Spleen (tissue), 11 donors: ENCODE data around the gene FAM107B. TPM values are rescaled to one million over a fixed set of nuclear protein-coding genes. Genes with fewer than 3 reads are reported as not detected.

Experiments used
- DNase-seq: peaks from one replicate; pipeline ENCODE4 v3.0.0-alpha.2; 2020
- H3K27ac ChIP-seq, 8 donors: fragments of 200-600 bp; sonication (generic) in 7 of 8; 1 replicate in 4 of 8; 2 replicates in 4 of 8; pipeline versions ENCODE4 v1.5.0 to v1.8.0; 2016 to 2021; ENCODE audit warnings: inconsistent platforms in 4 of 8, mild to moderate bottlenecking in 4 of 8, moderate library complexity in 1 of 8
- H3K27me3 ChIP-seq, 7 donors: fragments of 200-600 bp; sonication (generic) in 6 of 7; replicated peaks in 1 of 7; 1 replicate in 4 of 7; 2 replicates in 3 of 7; pipeline versions ENCODE4 v1.5.0 to v1.8.0; 2016 to 2021; ENCODE audit warnings: inconsistent platforms in 3 of 7, mild to moderate bottlenecking in 1 of 7
- H3K36me3 ChIP-seq, 6 donors: fragments of 200-600 bp; sonication (generic) in 5 of 6; 1 replicate in 4 of 6; 2 replicates in 2 of 6; pipeline versions ENCODE4 v1.5.0 to v1.8.0; 2016 to 2021; ENCODE audit warnings: inconsistent platforms in 2 of 6
- H3K4me1 ChIP-seq, 6 donors: fragments of 200-600 bp; sonication (generic) in 5 of 6; 1 replicate in 3 of 6; 2 replicates in 3 of 6; pipeline versions ENCODE4 v1.5.0 to v1.8.0; 2016 to 2021; ENCODE audit warnings: inconsistent platforms in 3 of 6
- H3K4me3 ChIP-seq, 8 donors: fragments of 200-600 bp; sonication (generic) in 7 of 8; 1 replicate in 4 of 8; 2 replicates in 4 of 8; pipeline versions ENCODE4 v1.5.0 to v1.8.0; 2016 to 2021; ENCODE audit warnings: inconsistent platforms in 4 of 8, mild to moderate bottlenecking in 4 of 8, moderate library complexity in 2 of 8
- H3K9me3 ChIP-seq, 8 donors: fragments of 200-600 bp; sonication (generic) in 7 of 8; 1 replicate in 4 of 8; 2 replicates in 4 of 8; pipeline versions ENCODE4 v1.5.0 to v1.8.0; 2016 to 2021; ENCODE audit warnings: inconsistent platforms in 4 of 8
- POLR2A ChIP-seq, 3 donors: fragments of 450-650 bp; IDR thresholded peaks; one replicate each; pipeline ENCODE4 v1.5.1; 2017; ENCODE audit warnings: antibody characterized with exemption in 3 of 3, mild to moderate bottlenecking in 1 of 3
- POLR2AphosphoS5 ChIP-seq, 3 donors: sonication (generic); formaldehyde crosslinking; IDR thresholded peaks; one replicate each; pipeline ENCODE4 v1.5.1; 2017; ENCODE audit warnings: antibody characterized with exemption in 3 of 3
- WGBS, 5 donors: extraction: QIAGEN DNeasy Blood & Tissue Kit in 3 of 5; methylation state at CpG; one replicate each; pipeline versions ENCODE4 v1.1.5 to v1.1.7; 2013 to 2018; 5-methylcytosine and 5-hydroxymethylcytosine counted together
- intact Hi-C: fragments of 100-400 bp; cut with DNase I; formaldehyde crosslinking; loops from one replicate; pipeline ENCODE4 v1.15.0; 2023; ENCODE audit warnings: low total_unique reads
- polyA plus RNA-seq, 3 donors: library from polyadenylated mRNA; stranded (reverse); fragments of 200-250 nt; gene quantifications; one replicate each; pipeline ENCODE4 v1.2.1, GENCODE V29; 2013
- total RNA-seq, 7 donors: library from RNA; depleted of rRNA in 3 of 7; stranded (reverse); fragments of >200 nt in 3 of 7; fragmentation: NEBNext Ultra II Directional in 4 of 7; extraction: Animal tissue kit (Norgen Biotek cat#: 25700) in 4 of 7; gene quantifications; one replicate each; pipeline versions ENCODE4 v1.1.0 to v1.2.1, GENCODE V29; 2016 to 2021
- TF ChIP-seq, protein P1 (sequence below), 11 experiments: fragments of 200-600 bp in 7 of 11; fragments of 450-650 bp in 4 of 11; sonication (generic) in 4 of 11; IDR thresholded peaks in 8 of 11; conservative IDR thresholded peaks in 3 of 11; 1 replicate in 7 of 11; 2 replicates in 4 of 11; pipeline versions ENCODE4 v1.4.0 to v1.8.0; 2016 to 2021; ENCODE audit warnings: antibody characterized with exemption in 11 of 11, inconsistent platforms in 4 of 11, mild to moderate bottlenecking in 1 of 11
- donor health status: healthy with polysubstance abuse.
- donor health status: DM: no; HTN: no; CAD: no; lungs with moderate emphysema.
- donor health status: DM: no; HTN: no; CAD: no.
- donor health status: Bipolar disorder and iron deficiency.
- donor health status: healthy.
- donor health status: DM: no; HTN: no; CAD: no.
- donor health status: DM: yes; HTN: yes; CAD: no.

FAM107B gene
- total and polyA plus RNA-seq, 10 donors: 40.1 to 115 (median 75.5) TPM

DNA sequence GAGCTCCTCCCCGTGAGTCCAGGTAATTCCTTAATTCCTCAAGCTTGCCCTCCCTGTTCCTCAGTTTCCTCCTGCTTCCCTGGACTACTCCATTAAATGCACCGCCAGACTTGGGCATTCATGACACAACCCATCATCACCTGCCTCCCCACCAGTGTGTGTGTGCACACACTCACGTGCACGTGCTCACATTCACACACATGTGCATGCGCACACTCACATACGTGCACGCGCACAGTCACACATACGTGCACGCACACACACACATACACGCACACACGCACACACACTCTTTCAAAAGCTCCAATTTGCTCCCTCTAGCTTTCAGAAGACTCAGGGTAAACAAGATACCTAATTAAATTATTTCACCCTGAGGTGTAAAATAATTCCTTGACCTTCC lies 216.7 kb downstream of the FAM107B start:
- intact Hi-C loops: no loop called here
- H3K27ac ChIP-seq: peak overlapping the region in 4 of 8 donors; percentile 84 to 93 (median 89)
- no peaks in the 10 kb centered on the region for H3K27me3 ChIP-seq
- TF ChIP-seq POLR2AphosphoS5 (IDR thresholded peaks at IDR 0.05): peak in 1 of 3 donors; percentile 41
- no peak for TF ChIP-seq POLR2A (IDR thresholded peaks at IDR 0.05)
- WGBS, 5 donors: 90 to 97% (median 95%) methylated on average over 12 of the region's 12 CpGs
- no peak overlapping the region for H3K4me3 ChIP-seq
- H3K4me1 ChIP-seq: peaks cover 57 to 100% (median 93%) of the 10 kb centered on the region in 6 donors
- no peak for DNase-seq
- H3K36me3 ChIP-seq: no peaks in the 10 kb centered on the region
- H3K9me3 ChIP-seq: no peaks in the 10 kb centered on the region

DNA sequence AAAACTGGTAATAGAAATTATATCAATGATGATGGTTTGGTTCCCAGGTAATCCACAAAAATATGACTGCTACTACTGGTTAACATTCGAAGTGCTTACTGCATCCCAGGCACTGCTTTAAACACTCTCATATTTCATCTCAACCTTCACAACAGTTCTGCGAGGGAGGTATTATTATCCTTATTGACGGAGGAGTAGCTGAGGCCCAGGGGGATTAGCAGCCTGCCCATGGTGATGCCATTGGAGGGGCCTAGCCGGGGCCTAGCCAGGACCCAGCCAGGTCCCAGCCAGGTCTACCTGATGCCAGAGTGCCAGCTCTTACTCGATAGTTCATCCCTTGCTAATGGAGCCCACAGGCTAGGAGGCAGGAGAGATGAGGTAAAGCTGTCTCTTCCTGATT lies 217.1 kb downstream of the FAM107B start:
- DNase-seq: no peak
- H3K4me1 ChIP-seq: peaks cover 59 to 100% (median 93%) of the 10 kb centered on the region in 6 donors
- no peaks in the 10 kb centered on the region for H3K9me3 ChIP-seq
- no peaks in the 10 kb centered on the region for H3K27me3 ChIP-seq
- 88 to 93% (median 91%) methylated on average over 5 of the region's 5 CpGs for WGBS, 5 donors
- H3K27ac ChIP-seq: peak overlapping the region in 6 of 8 donors; percentile 75 to 93 (median 86)
- no peak for TF ChIP-seq POLR2A (IDR thresholded peaks at IDR 0.05)
- TF ChIP-seq, protein P1, sequence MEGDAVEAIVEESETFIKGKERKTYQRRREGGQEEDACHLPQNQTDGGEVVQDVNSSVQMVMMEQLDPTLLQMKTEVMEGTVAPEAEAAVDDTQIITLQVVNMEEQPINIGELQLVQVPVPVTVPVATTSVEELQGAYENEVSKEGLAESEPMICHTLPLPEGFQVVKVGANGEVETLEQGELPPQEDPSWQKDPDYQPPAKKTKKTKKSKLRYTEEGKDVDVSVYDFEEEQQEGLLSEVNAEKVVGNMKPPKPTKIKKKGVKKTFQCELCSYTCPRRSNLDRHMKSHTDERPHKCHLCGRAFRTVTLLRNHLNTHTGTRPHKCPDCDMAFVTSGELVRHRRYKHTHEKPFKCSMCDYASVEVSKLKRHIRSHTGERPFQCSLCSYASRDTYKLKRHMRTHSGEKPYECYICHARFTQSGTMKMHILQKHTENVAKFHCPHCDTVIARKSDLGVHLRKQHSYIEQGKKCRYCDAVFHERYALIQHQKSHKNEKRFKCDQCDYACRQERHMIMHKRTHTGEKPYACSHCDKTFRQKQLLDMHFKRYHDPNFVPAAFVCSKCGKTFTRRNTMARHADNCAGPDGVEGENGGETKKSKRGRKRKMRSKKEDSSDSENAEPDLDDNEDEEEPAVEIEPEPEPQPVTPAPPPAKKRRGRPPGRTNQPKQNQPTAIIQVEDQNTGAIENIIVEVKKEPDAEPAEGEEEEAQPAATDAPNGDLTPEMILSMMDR (IDR thresholded peaks at IDR 0.05 in 8 of 11, conservative IDR thresholded peaks at IDR 0.05 in 3 of 11): no peak
- no peak for TF ChIP-seq POLR2AphosphoS5 (IDR thresholded peaks at IDR 0.05)
- H3K36me3 ChIP-seq: no peaks in the 10 kb centered on the region
- intact Hi-C loops: no loop called here
- H3K4me3 ChIP-seq: no peak overlapping the region

DNA sequence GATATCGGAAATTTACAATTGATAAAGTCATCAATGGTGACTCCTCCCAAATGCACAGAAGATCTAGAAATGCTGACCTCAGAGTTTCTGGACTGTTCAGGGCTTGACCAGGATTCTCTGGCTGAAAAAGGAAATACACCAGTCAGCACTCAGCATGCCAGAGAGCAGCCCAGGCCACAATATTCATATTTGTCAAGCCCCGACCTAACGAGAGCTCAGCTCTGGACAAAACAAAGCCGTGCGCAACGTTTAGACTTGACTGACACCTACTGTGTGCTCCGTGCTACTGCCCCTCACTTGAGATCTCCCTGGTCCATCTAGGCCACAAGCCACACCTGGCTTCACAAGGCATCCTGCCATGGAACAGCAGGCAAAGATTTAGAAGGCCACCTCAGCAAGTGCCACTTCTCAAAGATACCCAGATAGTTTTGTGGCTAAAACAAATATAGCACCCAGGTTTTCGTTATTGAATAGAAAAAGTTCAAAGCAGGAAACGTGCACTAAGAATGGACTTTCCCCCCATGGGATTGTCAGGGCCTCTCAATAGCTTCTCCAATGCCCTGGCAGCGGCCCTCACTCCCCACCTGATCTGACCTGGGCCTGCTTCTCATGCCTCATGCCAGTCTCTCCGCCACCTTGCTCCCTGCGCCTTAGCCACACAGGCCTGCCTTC lies 218.3 kb downstream of the FAM107B start:
- Histone ChIP-seq H3K4me3 (peak overlapping the region in 1 of 8 donors; percentile 51), H3K27ac (peak overlapping the region; percentile 22 to 93 (median 84)), H3K9me3 (no peaks in the 10 kb centered on the region), H3K27me3 (no peaks in the 10 kb centered on the region), H3K4me1 (peaks cover 62 to 100% (median 92%) of the 10 kb centered on the region in 6 donors), H3K36me3 (no peaks in the 10 kb centered on the region)
- WGBS, 5 donors: 46 to 54% (median 50%) methylated on average over 12 of the region's 12 CpGs
- intact Hi-C loops: no loop called here
- TF ChIP-seq POLR2AphosphoS5 (IDR thresholded peaks at IDR 0.05) (peak in 2 of 3 donors; percentile 29 to 39), POLR2A (IDR thresholded peaks at IDR 0.05) (no peak)
- TF ChIP-seq, protein P1 (IDR thresholded peaks at IDR 0.05 in 8 of 11, conservative IDR thresholded peaks at IDR 0.05 in 3 of 11): peak in 9 of 11 experiments; percentile 16 to 55 (median 41)
- peak; percentile 83 for DNase-seq

DNA sequence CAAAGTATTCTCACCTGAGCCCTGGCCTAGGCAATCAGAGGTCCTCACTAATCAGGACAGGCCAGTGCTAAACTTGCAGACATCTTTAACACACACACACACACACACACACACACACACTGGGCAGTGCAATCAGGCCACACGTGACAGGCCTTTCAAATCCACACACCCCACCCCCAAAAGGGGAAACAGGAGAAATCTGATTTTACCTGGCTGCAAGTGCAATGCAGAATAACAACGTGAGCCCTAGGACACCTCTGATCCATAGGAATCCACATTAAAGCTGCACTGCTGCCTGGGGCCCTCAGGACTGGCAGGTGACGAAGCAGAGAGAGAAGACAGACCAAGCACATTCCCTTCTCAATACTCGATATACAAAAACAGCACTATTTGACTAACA lies 218.9 kb downstream of the FAM107B start:
- 40 to 71% (median 61%) methylated on average over 4 of the region's 4 CpGs for WGBS, 5 donors
- intact Hi-C loops: no loop called here
- Histone ChIP-seq H3K27ac (peak overlapping the region; percentile 22 to 93 (median 84)), H3K27me3 (no peaks in the 10 kb centered on the region), H3K4me1 (peaks cover 64 to 100% (median 91%) of the 10 kb centered on the region in 6 donors), H3K9me3 (no peaks in the 10 kb centered on the region), H3K4me3 (peak overlapping the region in 1 of 8 donors; percentile 51), H3K36me3 (no peaks in the 10 kb centered on the region)
- no peak for DNase-seq
- TF ChIP-seq, protein P1 (IDR thresholded peaks at IDR 0.05 in 8 of 11, conservative IDR thresholded peaks at IDR 0.05 in 3 of 11): no peak
- no peak for TF ChIP-seq POLR2A (IDR thresholded peaks at IDR 0.05)
- TF ChIP-seq POLR2AphosphoS5 (IDR thresholded peaks at IDR 0.05): no peak
